A549 (cell line): ENCODE data around the gene MTMR6. TPM values are rescaled to one million over a fixed set of nuclear protein-coding genes. Genes with fewer than 3 reads are reported as not detected.

ENCODE experiments used
- ATAC-seq, 2 experiments: fragments of 200-7000 bp in 1 of 2; fragments of >200 bp in 1 of 2; cut with Nextera tagmentation in 1 of 2; cut with Tn5 transposase in 1 of 2; 3 replicates each; pipeline versions ENCODE4 v1.8.0 to v1.9.1; 2018 to 2020; ENCODE audit warnings: mild to moderate bottlenecking in 1 of 2, moderate library complexity in 1 of 2
- CTCF ChIA-PET: fragments of 300-600 bp; sonication (Branson Sonifier 250); formaldehyde crosslinking; extraction: SDS; loops from one replicate; lab custom pipeline; 2021; ENCODE audit warnings: antibody characterized with exemption, inconsistent platforms; lab: Yijun Ruan, JAX
- POLR2A ChIA-PET: fragments of 350-600 bp; formaldehyde crosslinking; extraction: SDS; loops from one replicate; lab custom pipeline; 2021; ENCODE audit warnings: antibody characterized with exemption, inconsistent platforms; lab: Yijun Ruan, JAX
- DNase-seq, 2 experiments: peaks; one replicate each; pipeline versions ENCODE4 v3.0.0 to v3.0.0-alpha.2; 2011 to 2016; ENCODE audit warnings: low read depth in 1 of 2, low spot score in 1 of 2
- FAIRE-seq: peaks from 2 replicates; lab custom pipeline; 2011; peaks lifted over from hg19 to GRCh38; lab: Jason Lieb, UNC
- H3K27ac ChIP-seq, 2 experiments: fragments of >200 bp; sonication (Bioruptor Twin); formaldehyde crosslinking; 3 replicates each; pipeline ENCODE4 v1.5.1; 2016 to 2017
- H3K4me1 ChIP-seq: fragments of >200 bp; sonication (Bioruptor Twin); formaldehyde crosslinking; 3 replicates; pipeline ENCODE4 v1.6.1; 2016
- H3K4me2 ChIP-seq: fragments of >200 bp; sonication (Bioruptor Twin); formaldehyde crosslinking; 3 replicates; pipeline ENCODE4 v1.6.1; 2016
- H3K4me3 ChIP-seq: fragments of >200 bp; sonication (Bioruptor Twin); formaldehyde crosslinking; 3 replicates; pipeline ENCODE4 v1.5.1; 2016
- H3K9me3 ChIP-seq: fragments of >200 bp; sonication (Bioruptor Twin); formaldehyde crosslinking; 3 replicates; pipeline ENCODE4 v1.6.1; 2016
- BHLHE40 ChIP-seq: IDR thresholded peaks from 2 replicates; pipeline ENCODE4 v1.6.1; 2012; ENCODE audit warnings: low read depth, low read length, inconsistent platforms
- CBX8 ChIP-seq: fragments of 200-600 bp; sonication (generic); IDR thresholded peaks from 2 replicates; pipeline ENCODE4 v1.6.1; 2016
- CEBPB ChIP-seq, 2 experiments: fragments of >200 bp in 1 of 2; sonication (Bioruptor Twin) in 1 of 2; formaldehyde crosslinking in 1 of 2; IDR thresholded peaks; 2 replicates each; pipeline ENCODE4 v1.6.1; 2012 to 2016
- CHD4 ChIP-seq: fragments of 200-600 bp; sonication (generic); IDR thresholded peaks from 2 replicates; pipeline ENCODE4 v1.6.1; 2016; ENCODE audit warnings: antibody characterized with exemption, mild to moderate bottlenecking, borderline replicate concordance
- EHF ChIP-seq: fragments of 250-450 bp; sonication (Bioruptor Pico); IDR thresholded peaks from 2 replicates; pipeline ENCODE4 v1.5.0; 2020; ENCODE audit warnings: mild to moderate bottlenecking
- ESRRA ChIP-seq: fragments of 150-350 bp; IDR thresholded peaks from 2 replicates; pipeline ENCODE4 v1.6.1; 2014; ENCODE audit warnings: mild to moderate bottlenecking, low read length, borderline replicate concordance
- FOSB ChIP-seq: fragments of 250-450 bp; sonication (Bioruptor Pico); IDR thresholded peaks from 2 replicates; pipeline ENCODE4 v1.5.0; 2020; ENCODE audit warnings: mild to moderate bottlenecking, moderate library complexity
- HEYL ChIP-seq: fragments of 250-450 bp; sonication (Bioruptor Pico); IDR thresholded peaks from 2 replicates; pipeline ENCODE4 v1.8.0; 2021; ENCODE audit warnings: mild to moderate bottlenecking, moderate library complexity
- KDM1A ChIP-seq: fragments of 200-600 bp; sonication (generic); IDR thresholded peaks from 2 replicates; pipeline ENCODE4 v1.6.1; 2016; ENCODE audit warnings: low read depth, mild to moderate bottlenecking
- MAFK ChIP-seq: fragments of 450-650 bp; IDR thresholded peaks from 2 replicates; pipeline ENCODE4 v1.6.1; 2014; ENCODE audit not compliant: partially characterized antibody
- MAX ChIP-seq: IDR thresholded peaks from 2 replicates; pipeline ENCODE4 v1.6.1; 2012
- MAZ ChIP-seq: fragments of 150-350 bp; IDR thresholded peaks from 2 replicates; pipeline ENCODE4 v1.6.1; 2014; ENCODE audit warnings: antibody characterized with exemption, low read depth, low read length, borderline replicate concordance
- RAD21 ChIP-seq, 2 experiments: fragments of >200 bp in 1 of 2; sonication (Bioruptor Twin) in 1 of 2; formaldehyde crosslinking in 1 of 2; IDR thresholded peaks in 1 of 2; conservative IDR thresholded peaks in 1 of 2; 2 replicates in 1 of 2; 3 replicates in 1 of 2; pipeline ENCODE4 v1.6.1; 2012 to 2018; ENCODE audit warnings: inconsistent platforms in 1 of 2
- RARB ChIP-seq: fragments of 250-450 bp; sonication (Bioruptor Pico); IDR thresholded peaks from 2 replicates; pipeline ENCODE4 v1.8.0; 2021; ENCODE audit warnings: mild to moderate bottlenecking, moderate library complexity
- RCOR1 ChIP-seq: fragments of 150-350 bp; IDR thresholded peaks from 2 replicates; pipeline ENCODE4 v1.6.1; 2014; ENCODE audit warnings: antibody characterized with exemption, low read length, low read depth
- REST ChIP-seq: fragments of 200-600 bp; sonication (generic); IDR thresholded peaks from 2 replicates; pipeline ENCODE4 v1.6.1; 2016; ENCODE audit warnings: antibody characterized with exemption, mild to moderate bottlenecking, moderate library complexity
- RFX5 ChIP-seq: fragments of 450-650 bp; IDR thresholded peaks from 2 replicates; pipeline ENCODE4 v1.7.1; 2014; ENCODE audit warnings: antibody characterized with exemption, mild to moderate bottlenecking, moderate library complexity
- RNF2 ChIP-seq: fragments of 200-600 bp; sonication (generic); IDR thresholded peaks from 2 replicates; pipeline ENCODE4 v1.6.1; 2016; ENCODE audit warnings: low read depth, mild to moderate bottlenecking, antibody characterized with exemption, moderate library complexity, borderline replicate concordance
- SREBF2 ChIP-seq: fragments of 450-650 bp; IDR thresholded peaks from 2 replicates; pipeline ENCODE4 v1.6.1; 2014; ENCODE audit warnings: mild to moderate bottlenecking, moderate library complexity
- TFCP2L1 ChIP-seq: fragments of 250-450 bp; sonication (Bioruptor Pico); IDR thresholded peaks from 2 replicates; pipeline ENCODE4 v1.5.0; 2021; ENCODE audit warnings: mild to moderate bottlenecking
- ZNF302 ChIP-seq: fragments of 250-450 bp; sonication (Bioruptor Pico); IDR thresholded peaks from 2 replicates; pipeline ENCODE4 v1.9.0; 2021; ENCODE audit warnings: inconsistent platforms, mild to moderate bottlenecking, moderate library complexity
- WGBS: methylation state at CpG from one replicate; pipeline ENCODE4 v1.1.6; 2017; ENCODE audit errors: missing lambda C conversion rate; 5-methylcytosine and 5-hydroxymethylcytosine counted together
- polyA plus RNA-seq, 4 experiments: library from polyadenylated mRNA; depleted of rRNA in 3 of 4; stranded (reverse); fragments of >200 nt; fragmentation: RNase III in 1 of 4; extraction: RNeasy Plus Mini Kit Qiagen cat#74134 plus additional on column Dnase treatment in 1 of 4; gene quantifications; 2 replicates in 3 of 4; 3 replicates in 1 of 4; pipeline ENCODE4 v1.2.3, GENCODE V29; 2011 to 2017
- TF ChIP-seq, protein P1 (sequence below): fragments of >200 bp; sonication (Bioruptor Twin); formaldehyde crosslinking; IDR thresholded peaks from 2 replicates; pipeline ENCODE4 v1.6.1; 2016
- TF ChIP-seq, protein P2 (sequence below): fragments of 250-450 bp; sonication (Bioruptor Pico); IDR thresholded peaks from 2 replicates; pipeline ENCODE4 v1.5.0; 2021; ENCODE audit warnings: mild to moderate bottlenecking, moderate library complexity, borderline replicate concordance
- TF ChIP-seq, protein P3 (sequence below): fragments of >200 bp; sonication (Bioruptor Twin); formaldehyde crosslinking; IDR thresholded peaks from 3 replicates; pipeline ENCODE4 v1.6.1; 2016

The MTMR6 gene
- polyA plus RNA-seq, 2 of the 4 experiments (the other 2 are of a cell fraction): 8.8 to 22.4 TPM

DNA sequence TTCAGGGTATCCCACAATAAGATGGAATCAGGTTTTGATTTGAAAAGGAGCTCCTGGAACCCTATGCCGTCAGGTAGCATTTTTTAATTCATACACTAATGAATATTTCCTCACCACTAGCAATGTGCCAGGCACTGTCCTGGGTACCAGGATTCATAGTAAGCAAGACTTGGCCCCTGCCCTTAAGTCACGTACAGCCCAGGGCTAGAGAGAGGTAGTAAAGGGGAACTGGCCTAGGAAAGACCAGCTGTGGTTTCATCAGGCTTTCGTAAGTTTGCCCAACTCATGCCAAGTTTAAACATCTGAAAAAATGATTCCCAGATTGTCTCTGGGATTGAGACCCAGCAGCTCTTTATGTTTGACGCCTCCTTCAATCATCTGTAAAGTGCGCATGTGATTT is 69.3 kb downstream of the MTMR6 start:
- POLR2A ChIA-PET: no interaction called here
- H3K9me3 ChIP-seq: no peaks in the 10 kb centered on the region
- TF ChIP-seq HEYL (CRISPR knock-in tag) (no peak), RFX5 (no peak), FOSB (CRISPR knock-in tag) (no peak), CEBPB (IDR thresholded peaks at IDR 0.05) (no peak), RNF2 (no peak), KDM1A (no peak), RCOR1 (no peak), EHF (CRISPR knock-in tag) (no peak)
- TF ChIP-seq, protein P1, sequence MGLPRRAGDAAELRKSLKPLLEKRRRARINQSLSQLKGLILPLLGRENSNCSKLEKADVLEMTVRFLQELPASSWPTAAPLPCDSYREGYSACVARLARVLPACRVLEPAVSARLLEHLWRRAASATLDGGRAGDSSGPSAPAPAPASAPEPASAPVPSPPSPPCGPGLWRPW: no peak
- TF ChIP-seq, protein P2, sequence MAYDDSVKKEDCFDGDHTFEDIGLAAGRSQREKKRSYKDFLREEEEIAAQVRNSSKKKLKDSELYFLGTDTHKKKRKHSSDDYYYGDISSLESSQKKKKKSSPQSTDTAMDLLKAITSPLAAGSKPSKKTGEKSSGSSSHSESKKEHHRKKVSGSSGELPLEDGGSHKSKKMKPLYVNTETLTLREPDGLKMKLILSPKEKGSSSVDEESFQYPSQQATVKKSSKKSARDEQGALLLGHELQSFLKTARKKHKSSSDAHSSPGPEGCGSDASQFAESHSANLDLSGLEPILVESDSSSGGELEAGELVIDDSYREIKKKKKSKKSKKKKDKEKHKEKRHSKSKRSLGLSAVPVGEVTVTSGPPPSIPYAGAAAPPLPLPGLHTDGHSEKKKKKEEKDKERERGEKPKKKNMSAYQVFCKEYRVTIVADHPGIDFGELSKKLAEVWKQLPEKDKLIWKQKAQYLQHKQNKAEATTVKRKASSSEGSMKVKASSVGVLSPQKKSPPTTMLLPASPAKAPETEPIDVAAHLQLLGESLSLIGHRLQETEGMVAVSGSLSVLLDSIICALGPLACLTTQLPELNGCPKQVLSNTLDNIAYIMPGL (CRISPR knock-in tag): no peak
- TF ChIP-seq, all 56 proteins: peak for 0
- WGBS: 44% methylated on average over 5 of the region's 5 CpGs
- Histone ChIP-seq H3K27ac (no peak overlapping the region), H3K4me1 (no peaks in the 10 kb centered on the region), H3K4me3 (no peak overlapping the region), H3K4me2 (no peak overlapping the region)
- DNase-seq (no peak), ATAC-seq (no peak), FAIRE-seq (no peak)
- CTCF ChIA-PET: no interaction called here

- no peaks in the 10 kb centered on the region for H3K9me3 ChIP-seq
- peak in 1 of 2 experiments; percentile 12 for DNase-seq
- WGBS: 24% methylated on average over 11 of the region's 12 CpGs
- POLR2A ChIA-PET: no interaction called here
- no peak overlapping the region for H3K4me2 ChIP-seq
- H3K27ac ChIP-seq: no peak overlapping the region
- no peak overlapping the region for H3K4me3 ChIP-seq
- H3K4me1 ChIP-seq: no peaks in the 10 kb centered on the region
- TF ChIP-seq CHD4: no peak
- TF ChIP-seq TFCP2L1 (CRISPR knock-in tag): no peak
- no peak for TF ChIP-seq ESRRA
- no peak for TF ChIP-seq RARB
- TF ChIP-seq MAFK: no peak
- TF ChIP-seq RAD21 (conservative IDR thresholded peaks at IDR 0.05 in 1 of 2, IDR thresholded peaks at IDR 0.05 in 1 of 2): no peak
- TF ChIP-seq HEYL (CRISPR knock-in tag): no peak
- no peak for TF ChIP-seq SREBF2
- TF ChIP-seq ZNF302 (CRISPR knock-in tag): no peak
- TF ChIP-seq MAZ: no peak
- TF ChIP-seq, protein P3, sequence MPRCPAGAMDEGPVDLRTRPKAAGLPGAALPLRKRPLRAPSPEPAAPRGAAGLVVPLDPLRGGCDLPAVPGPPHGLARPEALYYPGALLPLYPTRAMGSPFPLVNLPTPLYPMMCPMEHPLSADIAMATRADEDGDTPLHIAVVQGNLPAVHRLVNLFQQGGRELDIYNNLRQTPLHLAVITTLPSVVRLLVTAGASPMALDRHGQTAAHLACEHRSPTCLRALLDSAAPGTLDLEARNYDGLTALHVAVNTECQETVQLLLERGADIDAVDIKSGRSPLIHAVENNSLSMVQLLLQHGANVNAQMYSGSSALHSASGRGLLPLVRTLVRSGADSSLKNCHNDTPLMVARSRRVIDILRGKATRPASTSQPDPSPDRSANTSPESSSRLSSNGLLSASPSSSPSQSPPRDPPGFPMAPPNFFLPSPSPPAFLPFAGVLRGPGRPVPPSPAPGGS: no peak
- TF ChIP-seq CBX8: no peak
- no peak for TF ChIP-seq REST
- TF ChIP-seq EHF (CRISPR knock-in tag): no peak
- TF ChIP-seq FOSB (CRISPR knock-in tag): no peak
- no peak for TF ChIP-seq KDM1A
- no peak for TF ChIP-seq BHLHE40
- TF ChIP-seq MAX: no peak
- TF ChIP-seq, all 56 proteins: peak for 0
- ATAC-seq (no peak), FAIRE-seq (no peak)
- CTCF ChIA-PET: no interaction called here
Measured at GRCh38 chr13:25217023-25217885, 70.0 kb downstream of the MTMR6 start.
